NOMO-1 (cell line): ENCODE results near the gene FADS1.

ENCODE experiments used
- DNase-seq, 2 experiments: peaks; one replicate each; lab custom pipeline; 2025; ENCODE audit not compliant: unreplicated experiment in 2 of 2; lab: John Stamatoyannopoulos, UW

Gene FADS1

DNA sequence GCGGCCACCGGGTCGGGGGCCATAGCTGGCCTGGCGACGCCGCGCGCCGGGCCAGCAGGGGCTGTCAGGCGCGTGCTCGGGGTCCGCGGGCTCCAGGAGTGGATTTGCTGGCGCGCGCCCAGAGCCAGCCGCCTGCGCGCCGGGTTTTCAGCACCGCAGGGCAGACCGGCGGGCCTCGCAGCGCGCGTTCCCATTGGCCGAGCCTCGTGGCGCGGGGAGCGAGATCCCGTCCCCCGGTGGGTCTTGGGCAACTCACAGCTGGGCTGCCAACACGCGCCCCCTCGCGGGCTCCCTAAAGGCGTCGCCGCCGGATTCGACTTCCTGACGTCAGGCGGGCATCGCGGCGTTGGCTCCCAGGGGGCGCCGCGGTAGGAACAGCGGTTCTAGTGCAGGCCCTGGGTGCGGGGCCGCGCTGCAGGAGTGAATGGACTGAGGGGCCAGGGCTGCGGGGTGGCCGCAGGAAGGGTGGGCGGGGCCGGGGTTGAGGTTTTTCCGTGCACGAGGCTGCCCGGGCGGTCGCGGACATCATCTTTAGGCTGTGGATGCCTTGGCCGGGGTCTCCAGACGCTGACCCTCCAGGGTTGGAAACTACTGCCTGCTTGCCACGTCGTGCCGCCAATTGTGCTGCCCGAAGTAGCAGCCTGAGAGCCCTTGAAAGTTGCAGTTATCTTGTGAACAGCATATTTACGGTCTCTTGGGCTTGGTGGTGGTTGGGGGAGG is at the start of gene FADS1:
TSS of gene FADS1 (minus strand) at position 268 of the 720 bp plus-strand sequence. CDS start at position 194, 74 bp downstream.
- DNase-seq: peak; percentile 96

DNA sequence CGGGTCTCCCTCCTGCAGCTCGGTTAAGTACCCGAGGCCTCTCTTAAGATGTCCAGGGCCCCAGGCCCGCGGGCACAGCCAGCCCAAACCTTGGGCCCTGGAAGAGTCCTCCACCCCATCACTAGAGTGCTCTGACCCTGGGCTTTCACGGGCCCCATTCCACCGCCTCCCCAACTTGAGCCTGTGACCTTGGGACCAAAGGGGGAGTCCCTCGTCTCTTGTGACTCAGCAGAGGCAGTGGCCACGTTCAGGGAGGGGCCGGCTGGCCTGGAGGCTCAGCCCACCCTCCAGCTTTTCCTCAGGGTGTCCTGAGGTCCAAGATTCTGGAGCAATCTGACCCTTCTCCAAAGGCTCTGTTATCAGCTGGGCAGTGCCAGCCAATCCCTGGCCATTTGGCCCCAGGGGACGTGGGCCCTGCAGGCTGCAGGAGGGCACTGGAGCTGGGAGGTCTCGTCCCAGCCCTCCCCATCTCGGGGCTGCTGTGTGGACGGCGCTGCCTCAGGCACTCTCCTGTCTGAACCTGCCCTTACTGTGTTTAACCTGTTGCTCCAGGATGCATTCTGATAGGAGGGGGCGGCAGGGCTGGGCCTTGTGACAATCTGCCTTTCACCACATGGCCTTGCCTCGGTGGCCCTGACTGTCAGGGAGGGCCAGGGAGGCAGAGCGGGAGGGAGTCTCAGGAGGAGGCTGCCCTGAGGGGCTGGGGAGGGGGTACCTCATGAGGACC is 49.6 kb upstream of the FADS1 start:
- DNase-seq: no peak

DNA sequence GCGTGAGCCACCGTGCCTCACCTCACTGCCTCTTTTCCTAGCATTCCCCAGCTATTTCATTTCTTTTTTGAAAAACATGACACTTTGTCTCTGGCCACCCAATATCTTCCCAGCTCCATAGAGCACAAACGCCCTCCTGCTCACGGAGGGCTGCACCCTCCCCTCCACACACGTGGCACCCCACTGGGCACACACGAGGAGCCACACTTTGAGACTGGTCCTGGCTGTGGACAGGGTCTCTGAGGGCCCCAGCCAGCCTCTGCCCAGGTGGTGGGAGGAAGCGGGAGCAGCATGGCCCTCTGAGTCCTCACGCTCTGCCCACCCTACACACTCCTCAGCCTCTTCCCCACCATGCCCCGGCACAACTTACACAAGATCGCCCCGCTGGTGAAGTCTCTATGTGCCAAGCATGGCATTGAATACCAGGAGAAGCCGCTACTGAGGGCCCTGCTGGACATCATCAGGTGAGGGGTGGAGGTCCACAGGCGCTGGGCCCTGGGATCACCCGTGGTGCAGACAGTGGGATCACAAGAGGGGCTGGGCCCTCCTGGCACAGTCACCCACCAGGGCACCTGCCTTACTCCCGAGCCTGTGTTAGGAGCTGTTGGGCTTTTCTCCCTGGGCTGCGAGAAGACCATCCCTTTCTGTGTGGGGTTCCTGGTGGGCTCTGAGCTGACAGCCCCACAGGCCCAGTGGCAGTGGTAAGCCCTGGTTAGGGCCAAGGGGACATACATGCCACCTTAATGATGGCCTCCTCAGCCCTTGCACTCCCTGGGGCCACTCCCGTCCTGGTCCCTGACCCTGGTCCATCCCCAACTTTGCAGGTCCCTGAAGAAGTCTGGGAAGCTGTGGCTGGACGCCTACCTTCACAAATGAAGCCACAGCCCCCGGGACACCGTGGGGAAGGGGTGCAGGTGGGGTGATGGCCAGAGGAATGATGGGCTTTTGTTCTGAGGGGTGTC is 48.3 kb upstream of the FADS1 start:
- DNase-seq: no peak

DNA sequence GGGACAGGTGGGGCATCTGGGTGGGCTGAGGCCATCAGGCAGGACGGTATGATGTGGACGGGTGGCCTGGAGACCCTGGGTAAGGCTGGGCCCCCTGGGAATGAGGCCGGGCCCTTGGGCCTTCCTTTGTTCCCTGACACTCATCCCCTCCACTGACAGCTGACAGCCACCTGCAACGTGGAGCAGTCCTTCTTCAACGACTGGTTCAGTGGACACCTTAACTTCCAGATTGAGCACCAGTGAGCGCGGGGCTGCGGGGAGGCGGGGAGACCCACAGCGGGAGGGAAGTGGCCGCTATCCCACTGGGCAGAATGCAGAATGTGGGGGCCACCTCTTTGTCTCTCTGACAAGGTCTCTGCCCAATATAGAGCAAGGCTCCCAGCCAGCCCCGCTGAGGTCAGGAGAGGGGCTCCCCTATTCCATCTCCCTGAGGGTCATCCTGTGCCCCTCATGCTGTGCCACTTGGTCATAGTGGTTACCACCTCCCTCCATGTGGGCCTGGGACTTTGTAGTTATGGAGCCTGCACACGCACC is 46.8 kb upstream of the FADS1 start:
- DNase-seq: no peak

- no peak for DNase-seq
These were observed 46.1 kb upstream of the FADS1 start for GRCh38 chr11:61862714-61863547.

DNA sequence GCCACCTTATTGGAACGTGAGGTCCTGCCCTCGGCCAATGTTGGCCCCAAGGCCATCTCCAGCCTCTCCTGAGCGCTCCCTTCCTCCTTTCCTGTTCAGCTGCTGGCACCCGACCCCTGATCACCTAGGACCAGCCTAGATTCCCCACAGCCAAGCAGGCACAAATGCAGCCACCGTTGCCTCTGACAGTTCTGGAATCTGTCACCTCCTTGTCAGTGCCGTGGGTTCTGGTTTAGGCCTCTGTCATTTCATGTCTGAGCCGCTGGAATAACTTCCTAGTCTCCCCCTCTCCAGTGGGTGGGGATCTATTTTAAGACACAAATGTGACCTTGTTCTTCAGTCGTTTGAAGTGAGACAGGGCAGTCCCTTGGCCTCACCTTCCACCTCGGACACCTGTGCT is 44.8 kb upstream of the FADS1 start:
- no peak for DNase-seq

DNA sequence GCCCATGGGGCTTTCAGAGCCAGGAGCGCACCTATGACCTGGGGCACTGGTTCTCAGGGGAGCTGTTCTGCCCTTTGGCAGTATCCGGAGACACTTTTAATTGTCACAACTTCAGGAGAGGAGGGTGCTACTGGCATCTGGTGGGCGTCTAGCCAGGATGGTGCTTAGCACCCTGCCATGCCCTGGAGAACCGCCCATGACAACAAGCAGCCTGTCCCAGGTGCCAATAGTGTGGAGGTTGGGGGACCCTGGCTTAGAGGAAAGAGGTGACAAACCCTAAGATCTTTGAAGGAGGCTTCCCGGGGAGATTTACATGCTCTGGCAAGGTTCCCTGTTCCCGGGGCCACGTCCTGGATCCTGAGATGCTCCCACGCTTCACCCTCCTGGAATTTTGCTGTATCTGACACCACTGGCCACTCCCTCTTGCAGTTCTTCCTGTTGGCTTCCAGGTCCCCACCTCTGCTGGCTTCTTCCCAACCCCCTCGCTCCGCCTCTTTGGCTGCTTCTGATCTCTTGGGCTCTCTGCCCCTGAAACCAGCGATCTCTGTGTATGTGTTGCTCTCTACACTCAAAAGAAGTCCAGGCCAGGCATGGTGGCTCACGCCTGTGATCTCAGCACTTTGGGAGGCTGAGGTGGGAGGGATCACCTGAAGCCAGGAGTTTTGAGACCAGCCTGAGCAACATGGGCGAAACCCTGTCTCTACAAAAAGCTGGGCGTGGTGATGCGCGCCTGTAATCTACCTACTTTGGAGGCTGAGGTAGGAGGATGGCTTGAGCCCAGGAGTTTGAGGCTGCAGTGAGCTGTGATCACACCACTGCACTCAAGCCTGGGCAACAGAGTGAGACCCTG is 43.5 kb upstream of the FADS1 start:
- DNase-seq: no peak

- DNase-seq: no peak
These were observed 39.3 kb upstream of the FADS1 start for GRCh38 chr11:61855939-61856680.

DNA sequence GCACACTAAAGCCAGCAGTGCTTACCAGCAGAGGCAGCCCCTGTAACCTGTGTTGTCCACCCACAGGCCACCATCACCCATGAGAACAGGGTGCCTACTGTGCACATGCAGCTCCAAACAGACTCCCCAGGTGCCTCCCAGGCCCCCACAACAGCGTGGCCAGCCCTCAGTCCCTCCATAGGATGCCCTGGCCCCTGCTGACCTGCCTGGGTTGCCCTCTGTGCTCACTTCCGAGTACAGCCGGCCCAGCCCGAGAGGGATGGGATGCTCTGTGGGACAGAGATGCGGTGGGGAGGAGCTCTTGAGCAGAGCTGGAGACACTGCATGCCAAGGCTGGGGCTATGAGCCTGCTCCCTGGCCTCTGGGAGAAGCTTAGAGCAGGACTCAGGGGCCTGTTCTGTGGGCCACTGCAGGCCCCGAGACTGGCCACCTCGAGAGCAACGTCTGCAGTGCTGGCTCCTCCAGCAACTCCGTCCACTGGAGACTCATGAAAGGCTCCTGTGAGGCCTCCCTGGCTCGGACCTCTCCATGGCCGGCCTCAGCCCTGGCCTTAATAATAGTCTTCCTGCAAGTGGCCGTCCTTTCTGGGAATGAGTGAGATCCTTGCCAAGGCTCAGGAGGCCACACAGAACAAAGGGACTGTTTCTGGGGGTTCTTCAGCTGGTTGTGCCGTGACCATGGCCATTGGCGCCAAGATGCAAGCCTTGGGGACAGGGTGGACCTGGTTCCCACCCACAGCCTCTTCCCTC is 38.3 kb upstream of the FADS1 start:
- DNase-seq: no peak

- no peak for DNase-seq
These were observed 37.5 kb upstream of the FADS1 start for GRCh38 chr11:61854206-61854895.

DNA sequence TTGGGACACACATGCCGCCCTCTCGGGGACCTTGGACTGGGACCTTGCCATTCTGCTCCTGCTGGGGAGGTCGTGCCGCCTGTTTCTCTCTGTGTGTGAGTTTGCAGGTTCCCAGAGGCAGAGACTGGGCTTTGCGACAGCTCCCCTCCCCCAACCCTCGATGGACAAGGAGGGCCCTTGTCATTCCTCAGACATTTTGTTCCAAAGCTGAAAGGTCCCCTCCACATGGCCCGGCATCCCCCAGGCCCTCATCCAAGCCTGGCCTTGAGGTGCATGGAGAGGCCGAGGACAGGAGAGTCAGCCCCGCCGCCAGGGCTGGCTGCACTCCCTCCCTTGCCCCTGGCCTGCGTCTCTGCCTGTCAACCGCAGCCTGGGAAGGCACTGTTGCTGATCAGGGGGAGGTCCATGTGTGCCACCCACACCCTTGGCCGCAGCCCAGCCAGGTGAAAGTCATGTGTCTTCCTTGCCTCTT is 36.9 kb upstream of the FADS1 start:
- DNase-seq: no peak

- DNase-seq: no peak
These were observed 35.1 kb upstream of the FADS1 start for GRCh38 chr11:61851900-61852295.

DNA sequence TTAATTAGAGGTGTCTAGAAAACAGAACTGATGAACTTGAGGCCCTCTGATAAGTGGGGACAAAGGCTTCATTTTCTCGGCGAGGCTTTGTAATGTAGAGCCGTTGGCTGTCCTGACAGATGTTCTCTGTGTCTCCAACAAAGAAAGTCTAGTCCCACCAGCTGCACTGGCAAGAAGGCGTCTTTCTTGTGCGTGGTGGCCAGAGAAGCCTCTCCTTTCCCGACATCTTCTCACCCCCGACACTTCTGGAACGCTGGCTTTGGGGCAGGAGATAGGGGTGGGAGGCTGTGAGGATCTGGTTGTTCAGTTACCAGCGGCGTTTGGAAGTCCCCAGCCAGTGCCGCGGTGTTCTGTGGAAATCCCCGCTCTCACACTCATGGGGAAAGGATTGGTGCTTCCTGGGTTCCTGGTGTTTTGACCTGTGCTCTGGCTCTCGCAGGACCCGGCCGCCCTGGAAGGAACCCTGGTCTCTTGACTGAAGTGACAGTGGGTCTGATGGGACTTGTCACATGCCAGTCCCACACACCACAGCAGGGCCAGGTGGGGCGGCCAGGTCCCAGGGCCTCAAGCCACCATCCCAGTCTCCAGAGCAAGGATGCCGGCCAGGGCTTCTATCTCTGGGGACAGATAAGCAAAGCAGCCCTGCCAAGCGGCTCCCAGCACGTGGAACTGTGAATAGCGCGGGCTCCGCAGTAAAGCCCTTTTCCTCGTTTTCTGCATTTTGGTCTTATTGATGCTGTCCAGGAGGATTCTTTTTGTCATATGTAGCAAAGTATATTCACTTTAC is 34.5 kb upstream of the FADS1 start:
- no peak for DNase-seq

GRCh38 chr11:61850687-61851086 is 33.9 kb upstream of the FADS1 start:
- no peak for DNase-seq

DNA sequence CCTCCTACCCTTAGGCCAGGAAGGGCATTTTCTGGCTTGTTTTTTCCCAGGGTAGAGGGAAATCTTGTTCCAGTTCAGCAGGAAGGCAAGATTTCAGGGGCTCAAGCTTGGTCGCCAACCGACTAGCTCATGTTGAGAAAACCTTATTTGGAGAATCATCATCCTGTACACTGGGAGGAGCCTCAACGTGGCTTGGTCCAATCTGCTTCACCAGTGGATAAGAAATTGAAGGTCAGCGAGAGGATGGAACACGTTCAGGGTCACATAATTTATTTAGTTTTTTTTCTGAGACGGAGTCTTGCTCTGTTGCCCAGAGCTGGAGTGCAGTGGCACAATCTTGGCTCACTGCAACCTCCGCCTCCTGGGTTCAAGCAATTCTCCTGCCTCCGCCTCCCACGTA is 31.8 kb upstream of the FADS1 start:
- no peak for DNase-seq

GRCh38 chr11:61847914-61848581 is 31.2 kb upstream of the FADS1 start:
- no peak for DNase-seq
